HepG2 (cell line): ENCODE measurements around the gene HELZ2. TPM values are rescaled to one million over a fixed set of nuclear protein-coding genes. Genes with fewer than 3 reads are reported as not detected.

Experiments used
- GABPA ChIP-seq, 2 experiments: IDR thresholded peaks; 2 replicates each; pipeline ENCODE4 v1.6.1; 2011 to 2016; ENCODE audit warnings: low read depth in 2 of 2, low read length in 1 of 2, missing biosample characterization in 1 of 2, missing genetic modification characterization in 1 of 2
- GLI4 ChIP-seq: sonication (generic); formaldehyde crosslinking; IDR thresholded peaks from 2 replicates; pipeline ENCODE4 v1.5.1; 2020; ENCODE audit warnings: missing genetic modification reagents, mild to moderate bottlenecking, moderate library complexity, borderline replicate concordance
- NFIC ChIP-seq: IDR thresholded peaks from 2 replicates; pipeline ENCODE4 v1.6.1; 2012; ENCODE audit warnings: mild to moderate bottlenecking, low read length, inconsistent platforms
- NKX3-1 ChIP-seq: sonication (generic); formaldehyde crosslinking; IDR thresholded peaks from 2 replicates; pipeline ENCODE4 v1.5.0; 2020; ENCODE audit warnings: missing genetic modification reagents
- RNF2 ChIP-seq: fragments of 450-650 bp; conservative IDR thresholded peaks from 2 replicates; pipeline ENCODE4 v1.6.1; 2016; ENCODE audit warnings: low read depth
- YY1 ChIP-seq: IDR thresholded peaks from 2 replicates; pipeline ENCODE4 v1.6.1; 2011; ENCODE audit warnings: low read length, low read depth, moderate library complexity, mild to moderate bottlenecking; ENCODE audit not compliant: insufficient read depth, insufficient replicate concordance
- ZFP1 ChIP-seq: IDR thresholded peaks from 2 replicates; pipeline ENCODE4 v1.6.1; 2016
- ZFP36 ChIP-seq: fragments of 150-350 bp; IDR thresholded peaks from 2 replicates; pipeline ENCODE4 v1.6.1; 2018; ENCODE audit warnings: borderline replicate concordance, low read length, low read depth; ENCODE audit not compliant: partially characterized antibody
- ZFP41 ChIP-seq: sonication (generic); formaldehyde crosslinking; IDR thresholded peaks from 2 replicates; pipeline ENCODE4 v1.4.0; 2020; ENCODE audit warnings: mild to moderate bottlenecking, missing genetic modification reagents, borderline replicate concordance
- ZMYM2 ChIP-seq: sonication (generic); formaldehyde crosslinking; IDR thresholded peaks from 2 replicates; pipeline ENCODE4 v1.8.0; 2022; ENCODE audit warnings: mild to moderate bottlenecking, missing genetic modification reagents
- ZNF10 ChIP-seq: sonication (generic); formaldehyde crosslinking; IDR thresholded peaks from 2 replicates; pipeline ENCODE4 v1.4.0; 2020; ENCODE audit warnings: mild to moderate bottlenecking, low read depth, missing genetic modification reagents, borderline replicate concordance
- ZNF101 ChIP-seq: sonication (generic); formaldehyde crosslinking; IDR thresholded peaks from 2 replicates; pipeline ENCODE4 v1.4.0; 2020; ENCODE audit warnings: mild to moderate bottlenecking, low read depth, missing genetic modification reagents, borderline replicate concordance
- ZNF326 ChIP-seq: sonication (generic); formaldehyde crosslinking; IDR thresholded peaks from 2 replicates; pipeline ENCODE4 v1.4.0; 2020; ENCODE audit warnings: missing genetic modification reagents, borderline replicate concordance
- ZNF335 ChIP-seq: sonication (generic); formaldehyde crosslinking; IDR thresholded peaks from 2 replicates; pipeline ENCODE4 v1.4.0; 2020; ENCODE audit warnings: missing genetic modification reagents
- ZNF484 ChIP-seq: sonication (generic); formaldehyde crosslinking; IDR thresholded peaks from 2 replicates; pipeline ENCODE4 v1.5.1; 2020; ENCODE audit warnings: mild to moderate bottlenecking, low read depth, missing genetic modification reagents, borderline replicate concordance
- ZSCAN25 ChIP-seq: sonication (generic); formaldehyde crosslinking; IDR thresholded peaks from 2 replicates; pipeline ENCODE4 v1.8.0; 2022; ENCODE audit warnings: mild to moderate bottlenecking, missing genetic modification reagents
- polyA plus RNA-seq, 8 experiments: library from polyadenylated mRNA; depleted of rRNA in 3 of 8; stranded (reverse) in 7 of 8; unstranded in 1 of 8; fragments of >200 nt; fragmentation: Illumina TruSeq in 4 of 8; extraction: Trizol in 4 of 8; gene quantifications; 2 replicates each; pipeline versions ENCODE4 v1.2.1 to v1.2.3, GENCODE V29; 2011 to 2016; ENCODE audit warnings: low read depth in 4 of 8, missing spikeins in 1 of 8, mixed read lengths in 1 of 8; ENCODE audit not compliant: insufficient read depth in 1 of 8
- total RNA-seq, 5 experiments: library from RNA; depleted of rRNA; stranded (reverse); fragments of >200 nt; fragmentation: Illumina TruSeq; extraction: Trizol; gene quantifications; 2 replicates each; pipeline ENCODE4 v1.2.3, GENCODE V29; 2016; ENCODE audit warnings: low read depth in 1 of 5
- TF ChIP-seq, protein P1 (sequence below): sonication (generic); formaldehyde crosslinking; IDR thresholded peaks from 2 replicates; pipeline ENCODE4 v1.9.0; 2021; ENCODE audit warnings: mild to moderate bottlenecking, missing genetic modification reagents
- TF ChIP-seq, protein P2 (sequence below): sonication (generic); formaldehyde crosslinking; IDR thresholded peaks from 2 replicates; pipeline ENCODE4 v1.4.0; 2020; ENCODE audit warnings: missing genetic modification reagents, low read depth, mild to moderate bottlenecking, borderline replicate concordance
- TF ChIP-seq, protein P3 (sequence below): fragments of 450-650 bp; IDR thresholded peaks from 2 replicates; pipeline ENCODE4 v1.6.1; 2017; ENCODE audit warnings: mild to moderate bottlenecking

The HELZ2 gene
- total and polyA plus RNA-seq, 2 of the 13 experiments (the other 11 are each of a cell fraction or from before 2014, with no cell fraction given) = 9.6 to 10.1 TPM

DNA sequence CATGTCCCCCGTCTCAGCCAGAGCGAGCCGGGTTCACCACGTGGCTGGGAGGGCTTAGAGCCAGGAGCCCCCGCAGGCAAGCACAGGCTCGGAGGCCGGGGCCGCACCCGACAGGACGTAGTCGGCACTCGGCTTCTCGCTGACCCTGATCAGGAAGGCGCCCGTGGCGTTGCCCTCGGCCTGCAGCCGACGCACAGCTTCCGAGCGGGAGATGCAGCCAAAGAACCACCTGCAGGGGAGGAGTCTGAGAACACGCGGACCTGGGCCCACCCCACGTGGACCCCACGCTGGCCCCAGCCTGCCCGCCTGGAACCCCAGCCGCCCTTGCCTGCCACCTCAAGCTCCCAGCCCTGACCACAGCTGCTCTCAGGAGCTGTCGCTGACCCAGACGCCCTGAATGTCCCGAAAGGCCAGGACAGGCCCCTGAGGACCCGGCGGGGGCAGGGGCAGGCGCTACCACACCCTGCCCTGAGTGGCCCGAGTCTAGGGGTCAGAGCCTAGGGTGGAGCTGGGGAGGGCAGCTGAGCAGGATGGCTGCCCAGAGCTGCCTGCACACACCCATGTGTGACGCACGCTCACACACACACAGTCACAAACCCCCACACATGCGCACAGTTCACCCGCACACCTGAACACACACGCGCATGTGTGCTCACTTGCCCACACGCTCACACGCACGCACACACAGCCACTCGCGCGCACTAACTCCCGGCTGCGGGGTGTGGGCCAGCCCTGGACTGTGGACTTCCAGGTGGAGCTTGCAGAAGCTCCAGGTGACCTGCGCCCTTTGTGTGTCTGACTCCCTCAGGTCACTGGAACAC is 39.0 kb downstream of the HELZ2 start (continued):
- TF ChIP-seq, protein P1, sequence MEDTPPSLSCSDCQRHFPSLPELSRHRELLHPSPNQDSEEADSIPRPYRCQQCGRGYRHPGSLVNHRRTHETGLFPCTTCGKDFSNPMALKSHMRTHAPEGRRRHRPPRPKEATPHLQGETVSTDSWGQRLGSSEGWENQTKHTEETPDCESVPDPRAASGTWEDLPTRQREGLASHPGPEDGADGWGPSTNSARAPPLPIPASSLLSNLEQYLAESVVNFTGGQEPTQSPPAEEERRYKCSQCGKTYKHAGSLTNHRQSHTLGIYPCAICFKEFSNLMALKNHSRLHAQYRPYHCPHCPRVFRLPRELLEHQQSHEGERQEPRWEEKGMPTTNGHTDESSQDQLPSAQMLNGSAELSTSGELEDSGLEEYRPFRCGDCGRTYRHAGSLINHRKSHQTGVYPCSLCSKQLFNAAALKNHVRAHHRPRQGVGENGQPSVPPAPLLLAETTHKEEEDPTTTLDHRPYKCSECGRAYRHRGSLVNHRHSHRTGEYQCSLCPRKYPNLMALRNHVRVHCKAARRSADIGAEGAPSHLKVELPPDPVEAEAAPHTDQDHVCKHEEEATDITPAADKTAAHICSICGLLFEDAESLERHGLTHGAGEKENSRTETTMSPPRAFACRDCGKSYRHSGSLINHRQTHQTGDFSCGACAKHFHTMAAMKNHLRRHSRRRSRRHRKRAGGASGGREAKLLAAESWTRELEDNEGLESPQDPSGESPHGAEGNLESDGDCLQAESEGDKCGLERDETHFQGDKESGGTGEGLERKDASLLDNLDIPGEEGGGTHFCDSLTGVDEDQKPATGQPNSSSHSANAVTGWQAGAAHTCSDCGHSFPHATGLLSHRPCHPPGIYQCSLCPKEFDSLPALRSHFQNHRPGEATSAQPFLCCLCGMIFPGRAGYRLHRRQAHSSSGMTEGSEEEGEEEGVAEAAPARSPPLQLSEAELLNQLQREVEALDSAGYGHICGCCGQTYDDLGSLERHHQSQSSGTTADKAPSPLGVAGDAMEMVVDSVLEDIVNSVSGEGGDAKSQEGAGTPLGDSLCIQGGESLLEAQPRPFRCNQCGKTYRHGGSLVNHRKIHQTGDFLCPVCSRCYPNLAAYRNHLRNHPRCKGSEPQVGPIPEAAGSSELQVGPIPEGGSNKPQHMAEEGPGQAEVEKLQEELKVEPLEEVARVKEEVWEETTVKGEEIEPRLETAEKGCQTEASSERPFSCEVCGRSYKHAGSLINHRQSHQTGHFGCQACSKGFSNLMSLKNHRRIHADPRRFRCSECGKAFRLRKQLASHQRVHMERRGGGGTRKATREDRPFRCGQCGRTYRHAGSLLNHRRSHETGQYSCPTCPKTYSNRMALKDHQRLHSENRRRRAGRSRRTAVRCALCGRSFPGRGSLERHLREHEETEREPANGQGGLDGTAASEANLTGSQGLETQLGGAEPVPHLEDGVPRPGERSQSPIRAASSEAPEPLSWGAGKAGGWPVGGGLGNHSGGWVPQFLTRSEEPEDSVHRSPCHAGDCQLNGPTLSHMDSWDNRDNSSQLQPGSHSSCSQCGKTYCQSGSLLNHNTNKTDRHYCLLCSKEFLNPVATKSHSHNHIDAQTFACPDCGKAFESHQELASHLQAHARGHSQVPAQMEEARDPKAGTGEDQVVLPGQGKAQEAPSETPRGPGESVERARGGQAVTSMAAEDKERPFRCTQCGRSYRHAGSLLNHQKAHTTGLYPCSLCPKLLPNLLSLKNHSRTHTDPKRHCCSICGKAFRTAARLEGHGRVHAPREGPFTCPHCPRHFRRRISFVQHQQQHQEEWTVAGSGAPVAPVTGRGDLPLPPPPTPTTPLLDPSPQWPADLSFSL (CRISPR knock-in tag) = peak; percentile 88
- TF ChIP-seq GABPA (IDR thresholded peaks at IDR 0.05; ENCODE audit: low read depth, low read length) = no peak
- no peak for TF ChIP-seq GABPA (CRISPR knock-in tag; IDR thresholded peaks at IDR 0.05; ENCODE audit: low read depth)
- TF ChIP-seq ZNF10 (CRISPR knock-in tag) = no peak
- TF ChIP-seq ZNF335 (CRISPR knock-in tag) = no peak
- TF ChIP-seq RNF2 = no peak; the same call in 1 of the 2 replicates
- no peak for TF ChIP-seq ZFP1 (CRISPR knock-in tag)
- TF ChIP-seq NFIC = no peak
- no peak for TF ChIP-seq ZFP41 (CRISPR knock-in tag)
- TF ChIP-seq, protein P2, sequence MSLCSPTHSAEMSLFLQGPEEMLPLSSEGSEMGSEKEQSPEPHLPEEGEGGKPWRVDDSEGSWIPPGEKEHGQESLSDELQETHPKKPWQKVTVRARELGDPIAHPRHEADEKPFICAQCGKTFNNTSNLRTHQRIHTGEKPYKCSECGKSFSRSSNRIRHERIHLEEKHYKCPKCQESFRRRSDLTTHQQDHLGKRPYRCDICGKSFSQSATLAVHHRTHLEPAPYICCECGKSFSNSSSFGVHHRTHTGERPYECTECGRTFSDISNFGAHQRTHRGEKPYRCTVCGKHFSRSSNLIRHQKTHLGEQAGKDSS (CRISPR knock-in tag) = no peak
- no peak for TF ChIP-seq NKX3-1
- TF ChIP-seq GLI4 (CRISPR knock-in tag) = peak; percentile 67; the same call in 1 of the 2 replicates
- no peak for TF ChIP-seq ZNF484 (CRISPR knock-in tag)
- no peak for TF ChIP-seq ZMYM2 (CRISPR knock-in tag)
- no peak for TF ChIP-seq YY1
- TF ChIP-seq ZFP36 = no peak
- no peak for TF ChIP-seq ZNF326 (CRISPR knock-in tag)
- TF ChIP-seq, protein P3, sequence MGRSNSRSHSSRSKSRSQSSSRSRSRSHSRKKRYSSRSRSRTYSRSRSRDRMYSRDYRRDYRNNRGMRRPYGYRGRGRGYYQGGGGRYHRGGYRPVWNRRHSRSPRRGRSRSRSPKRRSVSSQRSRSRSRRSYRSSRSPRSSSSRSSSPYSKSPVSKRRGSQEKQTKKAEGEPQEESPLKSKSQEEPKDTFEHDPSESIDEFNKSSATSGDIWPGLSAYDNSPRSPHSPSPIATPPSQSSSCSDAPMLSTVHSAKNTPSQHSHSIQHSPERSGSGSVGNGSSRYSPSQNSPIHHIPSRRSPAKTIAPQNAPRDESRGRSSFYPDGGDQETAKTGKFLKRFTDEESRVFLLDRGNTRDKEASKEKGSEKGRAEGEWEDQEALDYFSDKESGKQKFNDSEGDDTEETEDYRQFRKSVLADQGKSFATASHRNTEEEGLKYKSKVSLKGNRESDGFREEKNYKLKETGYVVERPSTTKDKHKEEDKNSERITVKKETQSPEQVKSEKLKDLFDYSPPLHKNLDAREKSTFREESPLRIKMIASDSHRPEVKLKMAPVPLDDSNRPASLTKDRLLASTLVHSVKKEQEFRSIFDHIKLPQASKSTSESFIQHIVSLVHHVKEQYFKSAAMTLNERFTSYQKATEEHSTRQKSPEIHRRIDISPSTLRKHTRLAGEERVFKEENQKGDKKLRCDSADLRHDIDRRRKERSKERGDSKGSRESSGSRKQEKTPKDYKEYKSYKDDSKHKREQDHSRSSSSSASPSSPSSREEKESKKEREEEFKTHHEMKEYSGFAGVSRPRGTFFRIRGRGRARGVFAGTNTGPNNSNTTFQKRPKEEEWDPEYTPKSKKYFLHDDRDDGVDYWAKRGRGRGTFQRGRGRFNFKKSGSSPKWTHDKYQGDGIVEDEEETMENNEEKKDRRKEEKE = no peak
- no peak for TF ChIP-seq ZNF101 (CRISPR knock-in tag)
- TF ChIP-seq ZSCAN25 (CRISPR knock-in tag) = peak; percentile 67; the same call in 1 of the 2 replicates
